ENCODE results near the gene CSF3. TPM values are rescaled to one million over a fixed set of nuclear protein-coding genes. Genes with fewer than 3 reads are reported as not detected.
A peak's percentile ranks its signal among the peaks of the same experiment; 100 is the strongest.

CSF3 gene
- total RNA-seq, 4 donors from 2014 or later: 4.0 TPM; not detected in 3

GRCh38 chr17:39979016-39979670 is 36.1 kb upstream of the CSF3 start:
- Histone ChIP-seq H3K27ac (peak overlapping the region in 1 of 4 donors; percentile 96), H3K9me3 (no peaks in the 10 kb centered on the region), H3K36me3 (peaks cover 0 to 7% (median under 1%) of the 10 kb centered on the region in 3 donors), H3K27me3 (peaks cover 0 to 29% (median 0%) of the 10 kb centered on the region in 4 donors), H3K4me1 (peaks cover 15 to 37% (median 21%) of the 10 kb centered on the region in 3 donors), H3K4me3 (no peak overlapping the region)
- DNase-seq: no peak
- intact Hi-C loops (cut with DNase I): no loop called here
- 42 to 54% methylated on average over 5 of the region's 5 CpGs for WGBS, 2 donors
- TF ChIP-seq CTCF (IDR thresholded peaks at IDR 0.05) (no peak), POLR2A (IDR thresholded peaks at IDR 0.05) (no peak)

- Histone ChIP-seq H3K36me3 (peaks cover 5 to 15% (median 8%) of the 10 kb centered on the region in 3 donors), H3K4me3 (peak overlapping the region; percentile 36 to 97 (median 90)), H3K27ac (peak overlapping the region; percentile 92 to 97 (median 95)), H3K9me3 (no peaks in the 10 kb centered on the region), H3K4me1 (peaks cover 15 to 37% (median 21%) of the 10 kb centered on the region in 3 donors), H3K27me3 (peaks cover 0 to 22% (median 0%) of the 10 kb centered on the region in 4 donors)
- 1 to 3% methylated on average over 9 to 10 of the region's 10 CpGs for WGBS, 2 donors
- TF ChIP-seq CTCF (IDR thresholded peaks at IDR 0.05) (no peak), POLR2A (IDR thresholded peaks at IDR 0.05) (no peak)
- intact Hi-C loops (cut with DNase I): loop anchor here (1.0 kb wide), 1 partner anchor 21 kb away; no protein-coding TSS in a partner anchor
- no peak for DNase-seq
Measured at GRCh38 chr17:39979893-39980350, 35.3 kb upstream of the CSF3 start.

- peak in 3 of 4 donors; percentile 80 to 91 (median 90) for TF ChIP-seq POLR2A (IDR thresholded peaks at IDR 0.05)
- peak; percentile 68 to 95 (median 91) for TF ChIP-seq CTCF (IDR thresholded peaks at IDR 0.05)
- 0 to 1% methylated on average over 12 to 18 of the region's 84 CpGs for WGBS, 2 donors
- H3K27ac ChIP-seq: peak within 1 kb of the TSS; percentile 92 to 97 (median 95)
- peak within 1 kb of the TSS; percentile 89 to 98 (median 94) for H3K4me3 ChIP-seq
- H3K9me3 ChIP-seq: no peaks in the 10 kb centered on the region
- intact Hi-C loops (cut with DNase I): loop anchor here (1.0 kb wide), 1 partner anchor 21 kb away; no protein-coding TSS in a partner anchor
- peaks cover 12 to 22% (median 14%) of the 10 kb centered on the region in 3 donors for H3K36me3 ChIP-seq
- peaks cover 0 to 20% (median 0%) of the 10 kb centered on the region in 4 donors for H3K27me3 ChIP-seq
- peaks cover 15 to 37% (median 21%) of the 10 kb centered on the region in 3 donors for H3K4me1 ChIP-seq
- DNase-seq: peak; percentile 92
Measured at GRCh38 chr17:39980351-39981206, 34.7 kb upstream of the CSF3 start, which contains the start of gene PSMD3. Gene PSMD3, plus strand, starts transcription at chr17:39980807. Its CDS starts 164 bp downstream, at chr17:39980971.

GRCh38 chr17:39981207-39981741 is 34.0 kb upstream of the CSF3 start:
- H3K4me1 ChIP-seq: peaks cover 15 to 37% (median 21%) of the 10 kb centered on the region in 3 donors
- 0 to 1% methylated on average over 15 of the region's 15 CpGs for WGBS, 2 donors
- H3K27ac ChIP-seq: peak overlapping the region; percentile 92 to 97 (median 95)
- H3K9me3 ChIP-seq: no peaks in the 10 kb centered on the region
- no peak for DNase-seq
- H3K27me3 ChIP-seq: peaks cover 0 to 13% (median 0%) of the 10 kb centered on the region in 4 donors
- peak overlapping the region; percentile 89 to 98 (median 94) for H3K4me3 ChIP-seq
- H3K36me3 ChIP-seq: peaks cover 14 to 29% (median 17%) of the 10 kb centered on the region in 3 donors
- intact Hi-C loops (cut with DNase I): no loop called here
- TF ChIP-seq POLR2A (IDR thresholded peaks at IDR 0.05): no peak

- TF ChIP-seq POLR2A (IDR thresholded peaks at IDR 0.05) (no peak), CTCF (IDR thresholded peaks at IDR 0.05) (no peak)
- peak overlapping the region; percentile 89 to 98 (median 94) for H3K4me3 ChIP-seq
- H3K27me3 ChIP-seq: peaks cover 0 to 7% (median 0%) of the 10 kb centered on the region in 4 donors
- H3K4me1 ChIP-seq: peaks cover 15 to 37% (median 21%) of the 10 kb centered on the region in 3 donors
- WGBS, 2 donors: 11 to 15% methylated on average over 7 of the region's 7 CpGs
- H3K36me3 ChIP-seq: peaks cover 19 to 35% (median 23%) of the 10 kb centered on the region in 3 donors
- no peak for DNase-seq
- peak overlapping the region in 3 of 4 donors; percentile 94 to 97 (median 96) for H3K27ac ChIP-seq
- intact Hi-C loops (cut with DNase I): no loop called here
- no peaks in the 10 kb centered on the region for H3K9me3 ChIP-seq
Measured at GRCh38 chr17:39981766-39982375, 33.4 kb upstream of the CSF3 start.

Data from esophagus squamous epithelium (tissue), 5 donors.